K562 (cell line): ENCODE data around the gene MDP1.

Experiments
- ARNT ChIP-seq, 2 experiments: fragments of 450-650 bp; IDR thresholded peaks; 2 replicates each; pipeline ENCODE4 v1.6.1; 2016; ENCODE audit warnings: mild to moderate bottlenecking in 1 of 2
- CTCF ChIP-seq, 3 experiments: IDR thresholded peaks in 2 of 3; conservative IDR thresholded peaks in 1 of 3; 2 replicates each; pipeline ENCODE4 v1.5.1; 2011 to 2012; ENCODE audit warnings: low read length in 3 of 3, mild to moderate bottlenecking in 3 of 3, control low read depth in 2 of 3, improper control_type of control experiment in 1 of 3, inconsistent platforms in 1 of 3, low read depth in 1 of 3, mixed read lengths in 1 of 3, moderate library complexity in 1 of 3; ENCODE audit not compliant: insufficient read depth in 2 of 3
- EZH2 ChIP-seq: IDR thresholded peaks from 2 replicates; pipeline ENCODE4 v1.6.1; 2012; ENCODE audit warnings: low read depth, mild to moderate bottlenecking, inconsistent platforms, low read length, borderline replicate concordance
- PHF8 ChIP-seq: fragments of 200-600 bp; sonication (generic); IDR thresholded peaks from 2 replicates; pipeline ENCODE4 v1.6.1; 2012; ENCODE audit warnings: mixed run types, mild to moderate bottlenecking, inconsistent platforms, low read length, moderate library complexity, borderline replicate concordance
- PPARD ChIP-seq: fragments of 250-450 bp; sonication (Bioruptor Pico); IDR thresholded peaks from 2 replicates; pipeline ENCODE4 v1.8.0; 2022; ENCODE audit warnings: inconsistent platforms, mild to moderate bottlenecking, moderate library complexity
- SIRT6 ChIP-seq: IDR thresholded peaks from one replicate; pipeline ENCODE4 v1.6.1; 2012; ENCODE audit warnings: low read depth, mild to moderate bottlenecking, control low read depth, inconsistent platforms, low read length, moderate library complexity

GRCh38 chr14:24263848-24264247 lies 48.0 kb upstream of the MDP1 start:
- TF ChIP-seq PHF8 (no peak), CTCF (IDR thresholded peaks at IDR 0.05 in 2 of 3, conservative IDR thresholded peaks at IDR 0.05 in 1 of 3; ENCODE audit: insufficient read depth in 2 of 3, low read depth in 1 of 3, low read length in 3 of 3) (no peak), EZH2 (no peak), ARNT (IDR thresholded peaks at IDR 0.05) (no peak), PPARD (CRISPR knock-in tag) (no peak), SIRT6 (no peak)
